HCT116 (cell line): ENCODE data around the gene CDYL2. TPM values are rescaled to one million over a fixed set of nuclear protein-coding genes. Genes with fewer than 3 reads are reported as not detected.

Source experiments
- ATAC-seq: fragments of 200-7000 bp; cut with Tn5 transposase; 2 replicates; pipeline ENCODE4 v1.9.1; 2020; ENCODE audit warnings: mild to moderate bottlenecking, moderate library complexity
- BruUV-seq: library from RNA; stranded (reverse); fragments of 400-500 nt; replicated peaks from 2 replicates; lab custom pipeline; 2021; lab: Mats Ljungman, UMichigan
- CTCF ChIA-PET: fragments of 300-600 bp; sonication (Branson Sonifier 250); formaldehyde crosslinking; loops from one replicate; lab custom pipeline; 2021; ENCODE audit warnings: antibody characterized with exemption; lab: Charles Lee
- POLR2A ChIA-PET: fragments of 300-600, 350-600 bp; sonication (Branson Sonifier 250); formaldehyde crosslinking; loops from one replicate; lab custom pipeline; 2021; ENCODE audit warnings: antibody characterized with exemption; lab: Charles Lee
- RAD21 ChIA-PET, 2 experiments: fragments of 300-600 bp; sonication (Branson Sonifier 250); formaldehyde crosslinking; loops; one replicate each; lab custom pipeline; 2023; ENCODE audit warnings: low total read pairs in 2 of 2; ENCODE audit not compliant: uncharacterized antibody in 2 of 2, unreplicated experiment in 2 of 2, low non-redundant PET in 1 of 2; lab: Charles Lee
- DNase-seq: peaks from one replicate; pipeline ENCODE4 v3.0.0-alpha.2; 2010; ENCODE audit warnings: low read depth, low spot score
- H2AFZ ChIP-seq: fragments of 200-600 bp; shearing (Covaris generic), sonication (generic); 2 replicates; pipeline ENCODE4 v1.6.1; 2017; ENCODE audit warnings: low read depth, mixed run types, mixed read lengths, antibody characterized with exemption, low read length; ENCODE audit not compliant: poor library complexity, severe bottlenecking
- H3K27ac ChIP-seq: 2 replicates; pipeline ENCODE4 v1.5.1; 2012; ENCODE audit warnings: low read depth, low read length
- H3K27me3 ChIP-seq: fragments of 200-600 bp; sonication (generic); 2 replicates; pipeline ENCODE4 v1.6.1; 2016; ENCODE audit warnings: mixed run types, low read length, mixed read lengths; ENCODE audit not compliant: insufficient read depth
- H3K36me3 ChIP-seq, 2 experiments: fragments of 200-500 bp in 1 of 2; fragments of 200-600 bp in 1 of 2; sonication (Bioruptor generic) in 1 of 2; sonication (generic) in 1 of 2; 2 replicates each; pipeline versions ENCODE4 v1.5.1 to v1.6.1; 2014 to 2016; ENCODE audit warnings: low read length in 2 of 2, inconsistent platforms in 1 of 2, mixed read lengths in 1 of 2, mixed run types in 1 of 2; ENCODE audit not compliant: insufficient read depth in 2 of 2, control insufficient read depth in 1 of 2
- H3K4me1 ChIP-seq, 2 experiments: fragments of 200-600 bp in 1 of 2; sonication (generic) in 1 of 2; 2 replicates each; pipeline versions ENCODE4 v1.5.1 to v1.6.1; 2012 to 2017; ENCODE audit warnings: low read length in 2 of 2, inconsistent platforms in 1 of 2, mild to moderate bottlenecking in 1 of 2, mixed read lengths in 1 of 2, mixed run types in 1 of 2, moderate library complexity in 1 of 2; ENCODE audit not compliant: insufficient read depth in 2 of 2, control insufficient read depth in 1 of 2
- H3K4me2 ChIP-seq: fragments of 200-600 bp; sonication (generic); 2 replicates; pipeline ENCODE4 v1.6.1; 2017; ENCODE audit warnings: mixed run types, low read length, mixed read lengths
- H3K4me3 ChIP-seq, 2 experiments: fragments of 200-600 bp in 1 of 2; sonication (generic) in 1 of 2; replicated peaks in 1 of 2; 2 replicates each; pipeline ENCODE4 v1.5.1; 2011 to 2016; ENCODE audit warnings: low read length in 2 of 2, control low read depth in 1 of 2, low read depth in 1 of 2, mild to moderate bottlenecking in 1 of 2, mixed read lengths in 1 of 2, mixed run types in 1 of 2
- H3K79me2 ChIP-seq: fragments of 200-600 bp; sonication (generic); 2 replicates; pipeline ENCODE4 v1.6.1; 2017; ENCODE audit warnings: mild to moderate bottlenecking, mixed run types, low read length, moderate library complexity, mixed read lengths; ENCODE audit not compliant: insufficient read depth
- H3K9ac ChIP-seq: fragments of 200-600 bp; sonication (generic); 2 replicates; pipeline ENCODE4 v1.6.1; 2016; ENCODE audit warnings: low read length, mixed read lengths
- H3K9me2 ChIP-seq: fragments of 200-600 bp; sonication (generic), shearing (Covaris generic); 2 replicates; pipeline ENCODE4 v1.6.1; 2017; ENCODE audit warnings: mixed run types, mild to moderate bottlenecking, moderate library complexity; ENCODE audit not compliant: insufficient read depth
- H3K9me3 ChIP-seq, 2 experiments: fragments of 200-500 bp in 1 of 2; fragments of 200-600 bp in 1 of 2; sonication (Bioruptor generic) in 1 of 2; sonication (generic) in 1 of 2; 2 replicates each; pipeline ENCODE4 v1.6.1; 2014 to 2017; ENCODE audit warnings: low read length in 2 of 2, mixed read lengths in 2 of 2, inconsistent platforms in 1 of 2, low read depth in 1 of 2, mild to moderate bottlenecking in 1 of 2, mixed run types in 1 of 2, moderate library complexity in 1 of 2; ENCODE audit not compliant: control insufficient read depth in 1 of 2, insufficient read depth in 1 of 2
- H4K20me1 ChIP-seq: fragments of 200-600 bp; sonication (generic), shearing (Covaris generic); 2 replicates; pipeline ENCODE4 v1.6.1; 2017; ENCODE audit warnings: mixed run types, mild to moderate bottlenecking, moderate library complexity; ENCODE audit not compliant: insufficient read depth
- CBX3 ChIP-seq: IDR thresholded peaks from 2 replicates; pipeline ENCODE4 v1.6.1; 2012; ENCODE audit warnings: low read depth
- EGR1 ChIP-seq: IDR thresholded peaks from 2 replicates; pipeline ENCODE4 v1.6.1; 2012; ENCODE audit warnings: low read depth
- EZH2 ChIP-seq: fragments of 200-600 bp; sonication (generic); IDR thresholded peaks from 2 replicates; pipeline ENCODE4 v1.6.1; 2017; ENCODE audit warnings: antibody characterized with exemption, mixed run types
- EZH2phosphoT487 ChIP-seq: fragments of 200-600 bp; IDR thresholded peaks from 2 replicates; pipeline ENCODE4 v1.6.1; 2018; ENCODE audit warnings: antibody characterized with exemption, borderline replicate concordance
- FOSL1 ChIP-seq: IDR thresholded peaks from 2 replicates; pipeline ENCODE4 v1.6.1; 2012; ENCODE audit warnings: low read depth
- JUND ChIP-seq: IDR thresholded peaks from 2 replicates; pipeline ENCODE4 v1.6.1; 2012
- POLR2A ChIP-seq: IDR thresholded peaks from 2 replicates; pipeline ENCODE4 v1.7.0; 2011; ENCODE audit warnings: borderline replicate concordance; ENCODE audit not compliant: insufficient read depth, insufficient read length; ENCODE audit errors: extremely low read depth
- RAD21 ChIP-seq: IDR thresholded peaks from 2 replicates; pipeline ENCODE4 v1.6.1; 2012; ENCODE audit warnings: low read depth, mild to moderate bottlenecking
- SIN3A ChIP-seq: IDR thresholded peaks from 2 replicates; pipeline ENCODE4 v1.6.1; 2012; ENCODE audit warnings: low read depth
- SP1 ChIP-seq: IDR thresholded peaks from 2 replicates; pipeline ENCODE4 v1.6.1; 2012; ENCODE audit warnings: low read depth
- SRF ChIP-seq: IDR thresholded peaks from 2 replicates; pipeline ENCODE4 v1.6.1; 2012; ENCODE audit warnings: low read depth
- TCF7L2 ChIP-seq: IDR thresholded peaks from 2 replicates; pipeline ENCODE4 v1.7.0; 2011; ENCODE audit warnings: borderline replicate concordance, inconsistent platforms; ENCODE audit not compliant: insufficient read depth, insufficient read length; ENCODE audit errors: extremely low read depth
- YY1 ChIP-seq: IDR thresholded peaks from 2 replicates; pipeline ENCODE4 v1.6.1; 2011; ENCODE audit warnings: low read length, low read depth, moderate library complexity, mild to moderate bottlenecking; ENCODE audit not compliant: insufficient replicate concordance; ENCODE audit errors: extremely low read depth
- ZFX ChIP-seq: fragments of 450-650 bp; IDR thresholded peaks from 2 replicates; pipeline ENCODE4 v1.6.1; 2017
- ZNF274 ChIP-seq: fragments of 200-500 bp; sonication (Bioruptor generic); IDR thresholded peaks from 2 replicates; pipeline ENCODE4 v1.6.1; 2014; ENCODE audit warnings: mild to moderate bottlenecking, low read depth, low read length, inconsistent platforms
- intact Hi-C: fragments of 100-400 bp; cut with micrococcal nuclease; formaldehyde crosslinking; loops from 2 replicates; pipeline ENCODE4 v1.10.0; 2022
- total RNA-seq: library from RNA; stranded (reverse); gene quantifications from one replicate; pipeline ENCODE4 v1.2.1, GENCODE V29; 2021; ENCODE audit not compliant: unreplicated experiment
- TF ChIP-seq, protein P1 (sequence below): IDR thresholded peaks from 2 replicates; pipeline ENCODE4 v1.6.1; 2012; ENCODE audit warnings: low read depth
- TF ChIP-seq, protein P2 (sequence below): IDR thresholded peaks from 2 replicates; pipeline ENCODE4 v1.6.1; 2012
- TF ChIP-seq, protein P3 (sequence below), 3 experiments: fragments of 200-600 bp in 1 of 3; sonication (generic) in 1 of 3; IDR thresholded peaks in 2 of 3; conservative IDR thresholded peaks in 1 of 3; 2 replicates each; pipeline ENCODE4 v1.5.1; 2012 to 2017; ENCODE audit warnings: low read depth in 2 of 3, low read length in 2 of 3, antibody characterized with exemption in 1 of 3, borderline replicate concordance in 1 of 3, control low read depth in 1 of 3, mild to moderate bottlenecking in 1 of 3, mixed read lengths in 1 of 3, mixed run types in 1 of 3, moderate library complexity in 1 of 3; ENCODE audit not compliant: insufficient read depth in 1 of 3
- TF ChIP-seq, protein P4 (sequence below): IDR thresholded peaks from 2 replicates; pipeline ENCODE4 v1.6.1; 2011; ENCODE audit warnings: mild to moderate bottlenecking, low read length, moderate library complexity; ENCODE audit not compliant: insufficient replicate concordance; ENCODE audit errors: extremely low read depth

CDYL2 gene
- total RNA-seq, 1 experiment from 2014 or later, result 0.10 TPM

DNA sequence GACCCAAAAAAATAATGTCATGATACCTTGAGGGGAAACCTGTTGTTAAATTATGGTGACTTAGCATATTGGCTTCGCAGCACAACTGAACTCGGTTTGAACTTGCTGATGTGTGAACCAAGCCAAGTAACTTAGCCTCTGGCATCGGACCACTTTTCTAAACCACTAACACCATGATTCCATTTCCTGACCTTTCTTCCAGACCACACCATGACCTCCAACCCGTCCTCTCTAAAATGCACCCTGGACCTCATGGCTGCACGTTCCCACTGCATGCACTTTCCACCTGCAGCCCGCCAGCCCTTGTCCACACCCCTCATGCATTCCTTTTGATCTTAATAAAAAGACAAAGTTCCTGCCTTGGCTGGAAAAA, 234.3 kb downstream of the CDYL2 start:
- Histone ChIP-seq H3K4me3 (no peak overlapping the region), H3K9ac (no peak overlapping the region), H3K4me1 (no peaks in the 10 kb centered on the region), H4K20me1 (no peaks in the 10 kb centered on the region), H3K27me3 (no peaks in the 10 kb centered on the region), H3K4me2 (no peak overlapping the region), H3K36me3 (no peaks in the 10 kb centered on the region), H3K9me3 (peaks cover 6 to 8% of the 10 kb centered on the region in 2 experiments; a peak in 2 of 4 replicates), H3K79me2 (no peaks in the 10 kb centered on the region), H2AFZ (no peak overlapping the region), H3K9me2 (no peaks in the 10 kb centered on the region), H3K27ac (no peak overlapping the region)
- TF ChIP-seq CBX3 (no peak), EZH2phosphoT487 (no peak), FOSL1 (no peak), ZFX (no peak), SIN3A (no peak), JUND (no peak), YY1 (no peak), TCF7L2 (no peak), RAD21 (no peak), SP1 (no peak), EGR1 (no peak), POLR2A (no peak), EZH2 (no peak), SRF (no peak), ZNF274 (no peak)
- TF ChIP-seq, protein P1, sequence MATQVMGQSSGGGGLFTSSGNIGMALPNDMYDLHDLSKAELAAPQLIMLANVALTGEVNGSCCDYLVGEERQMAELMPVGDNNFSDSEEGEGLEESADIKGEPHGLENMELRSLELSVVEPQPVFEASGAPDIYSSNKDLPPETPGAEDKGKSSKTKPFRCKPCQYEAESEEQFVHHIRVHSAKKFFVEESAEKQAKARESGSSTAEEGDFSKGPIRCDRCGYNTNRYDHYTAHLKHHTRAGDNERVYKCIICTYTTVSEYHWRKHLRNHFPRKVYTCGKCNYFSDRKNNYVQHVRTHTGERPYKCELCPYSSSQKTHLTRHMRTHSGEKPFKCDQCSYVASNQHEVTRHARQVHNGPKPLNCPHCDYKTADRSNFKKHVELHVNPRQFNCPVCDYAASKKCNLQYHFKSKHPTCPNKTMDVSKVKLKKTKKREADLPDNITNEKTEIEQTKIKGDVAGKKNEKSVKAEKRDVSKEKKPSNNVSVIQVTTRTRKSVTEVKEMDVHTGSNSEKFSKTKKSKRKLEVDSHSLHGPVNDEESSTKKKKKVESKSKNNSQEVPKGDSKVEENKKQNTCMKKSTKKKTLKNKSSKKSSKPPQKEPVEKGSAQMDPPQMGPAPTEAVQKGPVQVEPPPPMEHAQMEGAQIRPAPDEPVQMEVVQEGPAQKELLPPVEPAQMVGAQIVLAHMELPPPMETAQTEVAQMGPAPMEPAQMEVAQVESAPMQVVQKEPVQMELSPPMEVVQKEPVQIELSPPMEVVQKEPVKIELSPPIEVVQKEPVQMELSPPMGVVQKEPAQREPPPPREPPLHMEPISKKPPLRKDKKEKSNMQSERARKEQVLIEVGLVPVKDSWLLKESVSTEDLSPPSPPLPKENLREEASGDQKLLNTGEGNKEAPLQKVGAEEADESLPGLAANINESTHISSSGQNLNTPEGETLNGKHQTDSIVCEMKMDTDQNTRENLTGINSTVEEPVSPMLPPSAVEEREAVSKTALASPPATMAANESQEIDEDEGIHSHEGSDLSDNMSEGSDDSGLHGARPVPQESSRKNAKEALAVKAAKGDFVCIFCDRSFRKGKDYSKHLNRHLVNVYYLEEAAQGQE, result no peak
- TF ChIP-seq, protein P2, sequence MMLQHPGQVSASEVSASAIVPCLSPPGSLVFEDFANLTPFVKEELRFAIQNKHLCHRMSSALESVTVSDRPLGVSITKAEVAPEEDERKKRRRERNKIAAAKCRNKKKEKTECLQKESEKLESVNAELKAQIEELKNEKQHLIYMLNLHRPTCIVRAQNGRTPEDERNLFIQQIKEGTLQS, result no peak
- TF ChIP-seq, protein P3, sequence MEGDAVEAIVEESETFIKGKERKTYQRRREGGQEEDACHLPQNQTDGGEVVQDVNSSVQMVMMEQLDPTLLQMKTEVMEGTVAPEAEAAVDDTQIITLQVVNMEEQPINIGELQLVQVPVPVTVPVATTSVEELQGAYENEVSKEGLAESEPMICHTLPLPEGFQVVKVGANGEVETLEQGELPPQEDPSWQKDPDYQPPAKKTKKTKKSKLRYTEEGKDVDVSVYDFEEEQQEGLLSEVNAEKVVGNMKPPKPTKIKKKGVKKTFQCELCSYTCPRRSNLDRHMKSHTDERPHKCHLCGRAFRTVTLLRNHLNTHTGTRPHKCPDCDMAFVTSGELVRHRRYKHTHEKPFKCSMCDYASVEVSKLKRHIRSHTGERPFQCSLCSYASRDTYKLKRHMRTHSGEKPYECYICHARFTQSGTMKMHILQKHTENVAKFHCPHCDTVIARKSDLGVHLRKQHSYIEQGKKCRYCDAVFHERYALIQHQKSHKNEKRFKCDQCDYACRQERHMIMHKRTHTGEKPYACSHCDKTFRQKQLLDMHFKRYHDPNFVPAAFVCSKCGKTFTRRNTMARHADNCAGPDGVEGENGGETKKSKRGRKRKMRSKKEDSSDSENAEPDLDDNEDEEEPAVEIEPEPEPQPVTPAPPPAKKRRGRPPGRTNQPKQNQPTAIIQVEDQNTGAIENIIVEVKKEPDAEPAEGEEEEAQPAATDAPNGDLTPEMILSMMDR (IDR thresholded peaks at IDR 0.05 in 2 of 3, conservative IDR thresholded peaks at IDR 0.05 in 1 of 3; ENCODE audit: borderline replicate concordance in 1 of 3, insufficient read depth in 1 of 3, low read depth in 2 of 3, low read length in 2 of 3), result no peak
- TF ChIP-seq, protein P4, sequence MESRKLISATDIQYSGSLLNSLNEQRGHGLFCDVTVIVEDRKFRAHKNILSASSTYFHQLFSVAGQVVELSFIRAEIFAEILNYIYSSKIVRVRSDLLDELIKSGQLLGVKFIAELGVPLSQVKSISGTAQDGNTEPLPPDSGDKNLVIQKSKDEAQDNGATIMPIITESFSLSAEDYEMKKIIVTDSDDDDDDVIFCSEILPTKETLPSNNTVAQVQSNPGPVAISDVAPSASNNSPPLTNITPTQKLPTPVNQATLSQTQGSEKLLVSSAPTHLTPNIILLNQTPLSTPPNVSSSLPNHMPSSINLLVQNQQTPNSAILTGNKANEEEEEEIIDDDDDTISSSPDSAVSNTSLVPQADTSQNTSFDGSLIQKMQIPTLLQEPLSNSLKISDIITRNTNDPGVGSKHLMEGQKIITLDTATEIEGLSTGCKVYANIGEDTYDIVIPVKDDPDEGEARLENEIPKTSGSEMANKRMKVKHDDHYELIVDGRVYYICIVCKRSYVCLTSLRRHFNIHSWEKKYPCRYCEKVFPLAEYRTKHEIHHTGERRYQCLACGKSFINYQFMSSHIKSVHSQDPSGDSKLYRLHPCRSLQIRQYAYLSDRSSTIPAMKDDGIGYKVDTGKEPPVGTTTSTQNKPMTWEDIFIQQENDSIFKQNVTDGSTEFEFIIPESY, result no peak
- CTCF ChIA-PET, result no interaction called here
- intact Hi-C loops, result no loop called here
- RAD21 ChIA-PET, result no interaction called here
- no peak for ATAC-seq
- POLR2A ChIA-PET, result no interaction called here
- BruUV-seq, result no TSS peak
- DNase-seq, result no peak
